HepG2 (cell line): ENCODE measurements around the gene LSM2. TPM values are rescaled to one million over a fixed set of nuclear protein-coding genes. Genes with fewer than 3 reads are reported as not detected.

ENCODE experiments used
- ARNT ChIP-seq: fragments of 450-650 bp; IDR thresholded peaks from 2 replicates; pipeline ENCODE4 v1.6.1; 2017
- CREB1 ChIP-seq, 2 experiments: fragments of 450-650 bp in 1 of 2; IDR thresholded peaks; 2 replicates each; pipeline ENCODE4 v1.6.1; 2016 to 2017; ENCODE audit warnings: control low read depth in 1 of 2, mild to moderate bottlenecking in 1 of 2, missing compliant biosample characterization in 1 of 2, missing genetic modification characterization in 1 of 2
- EHMT2 ChIP-seq: fragments of 200-600 bp; sonication (generic); IDR thresholded peaks from 2 replicates; pipeline ENCODE4 v1.7.0; 2017; ENCODE audit warnings: antibody characterized with exemption, low read depth, low read length, borderline replicate concordance
- ELF3 ChIP-seq: IDR thresholded peaks from 2 replicates; pipeline ENCODE4 v1.6.1; 2016; ENCODE audit warnings: missing genetic modification reagents, missing compliant biosample characterization
- FOSL2 ChIP-seq: sonication (generic); formaldehyde crosslinking; IDR thresholded peaks from 2 replicates; pipeline ENCODE4 v1.4.0; 2020; ENCODE audit warnings: missing genetic modification reagents
- FOXK1 ChIP-seq: sonication (generic); formaldehyde crosslinking; IDR thresholded peaks from 2 replicates; pipeline ENCODE4 v1.4.0; 2020; ENCODE audit warnings: low read depth, missing genetic modification reagents, borderline replicate concordance
- GATAD2A ChIP-seq: IDR thresholded peaks from 2 replicates; pipeline ENCODE4 v1.6.1; 2016
- HOXA7 ChIP-seq: sonication (generic); formaldehyde crosslinking; IDR thresholded peaks from 2 replicates; pipeline ENCODE4 v1.8.1; 2022; ENCODE audit warnings: mild to moderate bottlenecking, missing genetic modification reagents, moderate library complexity
- MAFG ChIP-seq: sonication (generic); formaldehyde crosslinking; IDR thresholded peaks from 2 replicates; pipeline ENCODE4 v1.5.1; 2020; ENCODE audit warnings: mild to moderate bottlenecking, missing genetic modification reagents
- MEIS2 ChIP-seq: sonication (generic); formaldehyde crosslinking; IDR thresholded peaks from 2 replicates; pipeline ENCODE4 v1.9.0; 2021; ENCODE audit warnings: mild to moderate bottlenecking, missing genetic modification reagents
- MIER3 ChIP-seq: IDR thresholded peaks from 2 replicates; pipeline ENCODE4 v1.6.1; 2016; ENCODE audit warnings: missing compliant biosample characterization, borderline replicate concordance
- NFYB ChIP-seq: sonication (generic); formaldehyde crosslinking; IDR thresholded peaks from 2 replicates; pipeline ENCODE4 v1.4.0; 2020; ENCODE audit warnings: missing genetic modification reagents
- NKX3-1 ChIP-seq: sonication (generic); formaldehyde crosslinking; IDR thresholded peaks from 2 replicates; pipeline ENCODE4 v1.5.0; 2020; ENCODE audit warnings: missing genetic modification reagents
- RAD21 ChIP-seq: fragments of 450-650 bp; formaldehyde crosslinking; IDR thresholded peaks from 2 replicates; pipeline ENCODE4 v1.5.0; 2020; ENCODE audit warnings: mild to moderate bottlenecking
- TMF1 ChIP-seq: sonication (generic); formaldehyde crosslinking; IDR thresholded peaks from 2 replicates; pipeline ENCODE4 v1.8.1; 2022; ENCODE audit warnings: low read depth, missing genetic modification reagents
- ZC3H13 ChIP-seq: sonication (generic); formaldehyde crosslinking; IDR thresholded peaks from 2 replicates; pipeline ENCODE4 v1.8.1; 2023; ENCODE audit warnings: mild to moderate bottlenecking, missing genetic modification reagents, moderate library complexity
- ZNF530 ChIP-seq: sonication (generic); formaldehyde crosslinking; IDR thresholded peaks from 2 replicates; pipeline ENCODE4 v1.5.0; 2020; ENCODE audit warnings: low read depth, mild to moderate bottlenecking, missing genetic modification reagents
- ZNF704 ChIP-seq: sonication (generic); formaldehyde crosslinking; IDR thresholded peaks from 2 replicates; pipeline ENCODE4 v1.8.1; 2023; ENCODE audit warnings: mild to moderate bottlenecking, inconsistent platforms, moderate library complexity, missing genetic modification reagents, borderline replicate concordance
- ZNF792 ChIP-seq: IDR thresholded peaks from 2 replicates; pipeline ENCODE4 v1.6.1; 2016
- ZXDC ChIP-seq: sonication (generic); formaldehyde crosslinking; IDR thresholded peaks from 2 replicates; pipeline ENCODE4 v1.5.0; 2020; ENCODE audit warnings: mild to moderate bottlenecking, missing genetic modification reagents
- polyA plus RNA-seq, 8 experiments: library from polyadenylated mRNA; depleted of rRNA in 3 of 8; stranded (reverse) in 7 of 8; unstranded in 1 of 8; fragments of >200 nt; fragmentation: Illumina TruSeq in 4 of 8; extraction: Trizol in 4 of 8; gene quantifications; 2 replicates each; pipeline versions ENCODE4 v1.2.1 to v1.2.3, GENCODE V29; 2011 to 2016; ENCODE audit warnings: low read depth in 4 of 8, missing spikeins in 1 of 8, mixed read lengths in 1 of 8; ENCODE audit not compliant: insufficient read depth in 1 of 8
- total RNA-seq, 5 experiments: library from RNA; depleted of rRNA; stranded (reverse); fragments of >200 nt; fragmentation: Illumina TruSeq; extraction: Trizol; gene quantifications; 2 replicates each; pipeline ENCODE4 v1.2.3, GENCODE V29; 2016; ENCODE audit warnings: low read depth in 1 of 5
- TF ChIP-seq, protein P1 (sequence below): sonication (generic); formaldehyde crosslinking; IDR thresholded peaks from 2 replicates; pipeline ENCODE4 v1.9.0; 2022; ENCODE audit warnings: missing genetic modification reagents, mild to moderate bottlenecking, borderline replicate concordance
- TF ChIP-seq, protein P2 (sequence below): sonication (generic); formaldehyde crosslinking; conservative IDR thresholded peaks from 2 replicates; pipeline ENCODE4 v1.4.0; 2020; ENCODE audit warnings: missing genetic modification reagents
- TF ChIP-seq, protein P3 (sequence below): sonication (generic); formaldehyde crosslinking; IDR thresholded peaks from 2 replicates; pipeline ENCODE4 v1.9.0; 2021; ENCODE audit warnings: missing genetic modification reagents, mild to moderate bottlenecking, borderline replicate concordance

The LSM2 gene
- total and polyA plus RNA-seq, 2 of the 13 experiments (the other 11 are each of a cell fraction or from before 2014, with no cell fraction given), result 69.4 to 90.5 TPM

GRCh38 chr6:31821301-31822035 is 14.7 kb upstream of the LSM2 start (continued):
- no peak for TF ChIP-seq ZNF530
- no peak for TF ChIP-seq FOXK1 (CRISPR knock-in tag)
- TF ChIP-seq ZNF704 (CRISPR knock-in tag), result no peak
- TF ChIP-seq GATAD2A (CRISPR knock-in tag), result no peak
- TF ChIP-seq CREB1 (IDR thresholded peaks at IDR 0.05), result no peak
- no peak for TF ChIP-seq CREB1 (CRISPR knock-in tag; IDR thresholded peaks at IDR 0.05)
- no peak for TF ChIP-seq MIER3 (CRISPR knock-in tag)
- no peak for TF ChIP-seq MEIS2
- TF ChIP-seq ZXDC (CRISPR knock-in tag), result no peak
- TF ChIP-seq HOXA7, result no peak
- TF ChIP-seq, protein P1, sequence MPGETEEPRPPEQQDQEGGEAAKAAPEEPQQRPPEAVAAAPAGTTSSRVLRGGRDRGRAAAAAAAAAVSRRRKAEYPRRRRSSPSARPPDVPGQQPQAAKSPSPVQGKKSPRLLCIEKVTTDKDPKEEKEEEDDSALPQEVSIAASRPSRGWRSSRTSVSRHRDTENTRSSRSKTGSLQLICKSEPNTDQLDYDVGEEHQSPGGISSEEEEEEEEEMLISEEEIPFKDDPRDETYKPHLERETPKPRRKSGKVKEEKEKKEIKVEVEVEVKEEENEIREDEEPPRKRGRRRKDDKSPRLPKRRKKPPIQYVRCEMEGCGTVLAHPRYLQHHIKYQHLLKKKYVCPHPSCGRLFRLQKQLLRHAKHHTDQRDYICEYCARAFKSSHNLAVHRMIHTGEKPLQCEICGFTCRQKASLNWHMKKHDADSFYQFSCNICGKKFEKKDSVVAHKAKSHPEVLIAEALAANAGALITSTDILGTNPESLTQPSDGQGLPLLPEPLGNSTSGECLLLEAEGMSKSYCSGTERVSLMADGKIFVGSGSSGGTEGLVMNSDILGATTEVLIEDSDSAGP (CRISPR knock-in tag), result peak; percentile 32; the same call in 1 of the 2 replicates
- TF ChIP-seq, protein P2, sequence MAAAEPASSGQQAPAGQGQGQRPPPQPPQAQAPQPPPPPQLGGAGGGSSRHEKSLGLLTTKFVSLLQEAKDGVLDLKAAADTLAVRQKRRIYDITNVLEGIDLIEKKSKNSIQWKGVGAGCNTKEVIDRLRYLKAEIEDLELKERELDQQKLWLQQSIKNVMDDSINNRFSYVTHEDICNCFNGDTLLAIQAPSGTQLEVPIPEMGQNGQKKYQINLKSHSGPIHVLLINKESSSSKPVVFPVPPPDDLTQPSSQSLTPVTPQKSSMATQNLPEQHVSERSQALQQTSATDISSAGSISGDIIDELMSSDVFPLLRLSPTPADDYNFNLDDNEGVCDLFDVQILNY (CRISPR knock-in tag), result no peak
- no peak for TF ChIP-seq ZC3H13 (CRISPR knock-in tag)
- no peak; the same call in 1 of the 2 replicates for TF ChIP-seq ELF3 (CRISPR knock-in tag)
- no peak for TF ChIP-seq ARNT
- 0 out of 2 replicates have a peak, but pooled peaks have one; percentile 5 for TF ChIP-seq FOSL2
- TF ChIP-seq, protein P3, sequence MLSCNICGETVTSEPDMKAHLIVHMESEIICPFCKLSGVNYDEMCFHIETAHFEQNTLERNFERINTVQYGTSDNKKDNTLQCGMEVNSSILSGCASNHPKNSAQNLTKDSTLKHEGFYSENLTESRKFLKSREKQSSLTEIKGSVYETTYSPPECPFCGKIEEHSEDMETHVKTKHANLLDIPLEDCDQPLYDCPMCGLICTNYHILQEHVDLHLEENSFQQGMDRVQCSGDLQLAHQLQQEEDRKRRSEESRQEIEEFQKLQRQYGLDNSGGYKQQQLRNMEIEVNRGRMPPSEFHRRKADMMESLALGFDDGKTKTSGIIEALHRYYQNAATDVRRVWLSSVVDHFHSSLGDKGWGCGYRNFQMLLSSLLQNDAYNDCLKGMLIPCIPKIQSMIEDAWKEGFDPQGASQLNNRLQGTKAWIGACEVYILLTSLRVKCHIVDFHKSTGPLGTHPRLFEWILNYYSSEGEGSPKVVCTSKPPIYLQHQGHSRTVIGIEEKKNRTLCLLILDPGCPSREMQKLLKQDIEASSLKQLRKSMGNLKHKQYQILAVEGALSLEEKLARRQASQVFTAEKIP (CRISPR knock-in tag), result no peak
- TF ChIP-seq EHMT2, result no peak
- TF ChIP-seq RAD21, result 0 out of 2 replicates have a peak, but pooled peaks have one; percentile 14
- TF ChIP-seq ZNF792 (CRISPR knock-in tag), result no peak
- TF ChIP-seq TMF1 (CRISPR knock-in tag), result no peak
- no peak for TF ChIP-seq MAFG (CRISPR knock-in tag)
- no peak; the same call in 1 of the 2 replicates for TF ChIP-seq NKX3-1 (CRISPR knock-in tag)
- TF ChIP-seq NFYB, result no peak
